Measurements from ENCODE around the gene LAMA2.

Gene LAMA2

GRCh38 chr6:129476810-129477209 lies 593.9 kb downstream of the LAMA2 start:
- Histone ChIP-seq H3K27me3 (ENCODE audit: control insufficient read depth in 1 of 2, insufficient read depth in 2 of 2, low read length in 2 of 2) (no peaks in the 10 kb centered on the region), H3K36me3 (ENCODE audit: control insufficient read depth in 1 of 2, insufficient read depth in 2 of 2, low read length in 2 of 2) (no peaks in the 10 kb centered on the region), H3K27ac (ENCODE audit: low read depth, low read length) (no peak overlapping the region), H3K9ac (ENCODE audit: low read depth in 1 of 2, low read length in 2 of 2) (no peak overlapping the region), H3K9me3 (ENCODE audit: control insufficient read depth in 1 of 2, low read length in 2 of 2) (no peaks in the 10 kb centered on the region), H3K4me1 (ENCODE audit: control insufficient read depth in 1 of 2, insufficient read depth in 2 of 2, low read length in 2 of 2) (no peaks in the 10 kb centered on the region), H3K4me3 (ENCODE audit: low read depth in 1 of 2, low read length in 2 of 2) (no peak overlapping the region)

- Histone ChIP-seq H3K4me1 (ENCODE audit: control insufficient read depth in 1 of 2, insufficient read depth in 2 of 2, low read length in 2 of 2) (no peaks in the 10 kb centered on the region), H3K27me3 (ENCODE audit: control insufficient read depth in 1 of 2, insufficient read depth in 2 of 2, low read length in 2 of 2) (no peaks in the 10 kb centered on the region), H3K4me3 (ENCODE audit: low read depth in 1 of 2, low read length in 2 of 2) (no peak overlapping the region), H3K9ac (ENCODE audit: low read depth in 1 of 2, low read length in 2 of 2) (no peak overlapping the region), H3K27ac (ENCODE audit: low read depth, low read length) (no peak overlapping the region), H3K36me3 (ENCODE audit: control insufficient read depth in 1 of 2, insufficient read depth in 2 of 2, low read length in 2 of 2) (no peaks in the 10 kb centered on the region), H3K9me3 (ENCODE audit: control insufficient read depth in 1 of 2, low read length in 2 of 2) (no peaks in the 10 kb centered on the region)
Observed at GRCh38 chr6:129478379-129478778, 595.4 kb downstream of the LAMA2 start.

- H3K9ac ChIP-seq (ENCODE audit: low read depth in 1 of 2, low read length in 2 of 2): no peak overlapping the region
- H3K36me3 ChIP-seq (ENCODE audit: control insufficient read depth in 1 of 2, insufficient read depth in 2 of 2, low read length in 2 of 2): no peaks in the 10 kb centered on the region
- H3K4me1 ChIP-seq (ENCODE audit: control insufficient read depth in 1 of 2, insufficient read depth in 2 of 2, low read length in 2 of 2): no peaks in the 10 kb centered on the region
- H3K27me3 ChIP-seq (ENCODE audit: control insufficient read depth in 1 of 2, insufficient read depth in 2 of 2, low read length in 2 of 2): no peaks in the 10 kb centered on the region
- no peak overlapping the region for H3K27ac ChIP-seq (ENCODE audit: low read depth, low read length)
- no peak overlapping the region for H3K4me3 ChIP-seq (ENCODE audit: low read depth in 1 of 2, low read length in 2 of 2)
- H3K9me3 ChIP-seq (ENCODE audit: control insufficient read depth in 1 of 2, low read length in 2 of 2): no peaks in the 10 kb centered on the region
Observed at GRCh38 chr6:129481706-129482105, 598.8 kb downstream of the LAMA2 start.

- no peaks in the 10 kb centered on the region for H3K27me3 ChIP-seq (ENCODE audit: control insufficient read depth in 1 of 2, insufficient read depth in 2 of 2, low read length in 2 of 2)
- H3K36me3 ChIP-seq (ENCODE audit: control insufficient read depth in 1 of 2, insufficient read depth in 2 of 2, low read length in 2 of 2): no peaks in the 10 kb centered on the region
- H3K4me3 ChIP-seq (ENCODE audit: low read depth in 1 of 2, low read length in 2 of 2): no peak overlapping the region
- H3K9ac ChIP-seq (ENCODE audit: low read depth in 1 of 2, low read length in 2 of 2): no peak overlapping the region
- H3K9me3 ChIP-seq (ENCODE audit: control insufficient read depth in 1 of 2, low read length in 2 of 2): no peaks in the 10 kb centered on the region
- no peak overlapping the region for H3K27ac ChIP-seq (ENCODE audit: low read depth, low read length)
- peaks cover 4 to 16% of the 10 kb centered on the region in 2 donors for H3K4me1 ChIP-seq (ENCODE audit: control insufficient read depth in 1 of 2, insufficient read depth in 2 of 2, low read length in 2 of 2)
Observed at GRCh38 chr6:129485746-129486145, 602.8 kb downstream of the LAMA2 start.

GRCh38 chr6:129486327-129486726 lies 603.4 kb downstream of the LAMA2 start:
- no peaks in the 10 kb centered on the region for H3K9me3 ChIP-seq (ENCODE audit: control insufficient read depth in 1 of 2, low read length in 2 of 2)
- H3K4me3 ChIP-seq (ENCODE audit: low read depth in 1 of 2, low read length in 2 of 2): no peak overlapping the region
- no peaks in the 10 kb centered on the region for H3K36me3 ChIP-seq (ENCODE audit: control insufficient read depth in 1 of 2, insufficient read depth in 2 of 2, low read length in 2 of 2)
- H3K9ac ChIP-seq (ENCODE audit: low read depth in 1 of 2, low read length in 2 of 2): no peak overlapping the region
- H3K27me3 ChIP-seq (ENCODE audit: control insufficient read depth in 1 of 2, insufficient read depth in 2 of 2, low read length in 2 of 2): no peaks in the 10 kb centered on the region
- H3K27ac ChIP-seq (ENCODE audit: low read depth, low read length): no peak overlapping the region
- H3K4me1 ChIP-seq (ENCODE audit: control insufficient read depth in 1 of 2, insufficient read depth in 2 of 2, low read length in 2 of 2): peaks cover 6 to 20% of the 10 kb centered on the region in 2 donors

- Histone ChIP-seq H3K4me3 (ENCODE audit: low read depth in 1 of 2, low read length in 2 of 2) (no peak overlapping the region), H3K27ac (ENCODE audit: low read depth, low read length) (no peak overlapping the region), H3K27me3 (ENCODE audit: control insufficient read depth in 1 of 2, insufficient read depth in 2 of 2, low read length in 2 of 2) (no peaks in the 10 kb centered on the region), H3K9ac (ENCODE audit: low read depth in 1 of 2, low read length in 2 of 2) (no peak overlapping the region), H3K9me3 (ENCODE audit: control insufficient read depth in 1 of 2, low read length in 2 of 2) (no peaks in the 10 kb centered on the region), H3K36me3 (ENCODE audit: control insufficient read depth in 1 of 2, insufficient read depth in 2 of 2, low read length in 2 of 2) (no peaks in the 10 kb centered on the region), H3K4me1 (ENCODE audit: control insufficient read depth in 1 of 2, insufficient read depth in 2 of 2, low read length in 2 of 2) (peaks cover 9 to 26% of the 10 kb centered on the region in 2 donors)
Observed at GRCh38 chr6:129488313-129488712, 605.4 kb downstream of the LAMA2 start.

- Histone ChIP-seq H3K9ac (ENCODE audit: low read depth in 1 of 2, low read length in 2 of 2) (no peak overlapping the region), H3K27me3 (ENCODE audit: control insufficient read depth in 1 of 2, insufficient read depth in 2 of 2, low read length in 2 of 2) (no peaks in the 10 kb centered on the region), H3K27ac (ENCODE audit: low read depth, low read length) (no peak overlapping the region), H3K9me3 (ENCODE audit: control insufficient read depth in 1 of 2, low read length in 2 of 2) (no peaks in the 10 kb centered on the region), H3K4me1 (ENCODE audit: control insufficient read depth in 1 of 2, insufficient read depth in 2 of 2, low read length in 2 of 2) (peaks cover 12 to 31% of the 10 kb centered on the region in 2 donors), H3K4me3 (ENCODE audit: low read depth in 1 of 2, low read length in 2 of 2) (no peak overlapping the region), H3K36me3 (ENCODE audit: control insufficient read depth in 1 of 2, insufficient read depth in 2 of 2, low read length in 2 of 2) (no peaks in the 10 kb centered on the region)
Observed at GRCh38 chr6:129489215-129489765, 606.4 kb downstream of the LAMA2 start.

- Histone ChIP-seq H3K4me1 (ENCODE audit: control insufficient read depth in 1 of 2, insufficient read depth in 2 of 2, low read length in 2 of 2) (peaks cover 12 to 35% of the 10 kb centered on the region in 2 donors), H3K9me3 (ENCODE audit: control insufficient read depth in 1 of 2, low read length in 2 of 2) (no peaks in the 10 kb centered on the region), H3K9ac (ENCODE audit: low read depth in 1 of 2, low read length in 2 of 2) (peak overlapping the region in 1 of 2 donors; percentile 7), H3K27ac (ENCODE audit: low read depth, low read length) (peak overlapping the region; percentile 70), H3K36me3 (ENCODE audit: control insufficient read depth in 1 of 2, insufficient read depth in 2 of 2, low read length in 2 of 2) (no peaks in the 10 kb centered on the region), H3K4me3 (ENCODE audit: low read depth in 1 of 2, low read length in 2 of 2) (peak overlapping the region; percentile 21 to 22), H3K27me3 (ENCODE audit: control insufficient read depth in 1 of 2, insufficient read depth in 2 of 2, low read length in 2 of 2) (no peaks in the 10 kb centered on the region)
Observed at GRCh38 chr6:129490521-129491255, 607.8 kb downstream of the LAMA2 start.

- Histone ChIP-seq H3K9me3 (ENCODE audit: control insufficient read depth in 1 of 2, low read length in 2 of 2) (no peaks in the 10 kb centered on the region), H3K27me3 (ENCODE audit: control insufficient read depth in 1 of 2, insufficient read depth in 2 of 2, low read length in 2 of 2) (no peaks in the 10 kb centered on the region), H3K36me3 (ENCODE audit: control insufficient read depth in 1 of 2, insufficient read depth in 2 of 2, low read length in 2 of 2) (no peaks in the 10 kb centered on the region), H3K9ac (ENCODE audit: low read depth in 1 of 2, low read length in 2 of 2) (peak overlapping the region in 1 of 2 donors; percentile 0), H3K27ac (ENCODE audit: low read depth, low read length) (peak overlapping the region; percentile 44), H3K4me3 (ENCODE audit: low read depth in 1 of 2, low read length in 2 of 2) (no peak overlapping the region), H3K4me1 (ENCODE audit: control insufficient read depth in 1 of 2, insufficient read depth in 2 of 2, low read length in 2 of 2) (peaks cover 12 to 35% of the 10 kb centered on the region in 2 donors)
Observed at GRCh38 chr6:129491436-129491835, 608.5 kb downstream of the LAMA2 start.

GRCh38 chr6:129492260-129492659 lies 609.3 kb downstream of the LAMA2 start:
- H3K9me3 ChIP-seq (ENCODE audit: control insufficient read depth in 1 of 2, low read length in 2 of 2): no peaks in the 10 kb centered on the region
- no peaks in the 10 kb centered on the region for H3K36me3 ChIP-seq (ENCODE audit: control insufficient read depth in 1 of 2, insufficient read depth in 2 of 2, low read length in 2 of 2)
- H3K9ac ChIP-seq (ENCODE audit: low read depth in 1 of 2, low read length in 2 of 2): no peak overlapping the region
- peaks cover 12 to 35% of the 10 kb centered on the region in 2 donors for H3K4me1 ChIP-seq (ENCODE audit: control insufficient read depth in 1 of 2, insufficient read depth in 2 of 2, low read length in 2 of 2)
- H3K27ac ChIP-seq (ENCODE audit: low read depth, low read length): no peak overlapping the region
- H3K4me3 ChIP-seq (ENCODE audit: low read depth in 1 of 2, low read length in 2 of 2): no peak overlapping the region
- H3K27me3 ChIP-seq (ENCODE audit: control insufficient read depth in 1 of 2, insufficient read depth in 2 of 2, low read length in 2 of 2): no peaks in the 10 kb centered on the region
